Fibroblast of lung (primary cell): ENCODE data around the gene LRRC37A. TPM values are rescaled to one million over a fixed set of nuclear protein-coding genes. Genes with fewer than 3 reads are reported as not detected.
"Not testable (repeated sequence)": the region's sequence is repeated elsewhere in the genome, so short reads cannot be mapped to it uniquely, and the experiment has no call there.

Experiments
- DNase-seq, 2 donors: peaks; one replicate each; pipeline versions ENCODE4 v3.0.0 to v3.0.0-alpha.2; 2010; ENCODE audit warnings: low read depth in 2 of 2
- H2AFZ ChIP-seq: 2 replicates; pipeline ENCODE4 v1.5.1; 2012; ENCODE audit warnings: low read length, control low read depth, inconsistent platforms
- H3K27ac ChIP-seq: 2 replicates; pipeline ENCODE4 v1.5.1; 2011; ENCODE audit warnings: low read length, control low read depth; ENCODE audit not compliant: insufficient read depth
- H3K27me3 ChIP-seq: 2 replicates; pipeline ENCODE4 v1.5.1; 2011; ENCODE audit warnings: mild to moderate bottlenecking, low read length; ENCODE audit not compliant: control insufficient read depth, insufficient read depth
- H3K36me3 ChIP-seq: 2 replicates; pipeline ENCODE4 v1.5.1; 2011; ENCODE audit warnings: low read length; ENCODE audit not compliant: control insufficient read depth, insufficient read depth
- H3K4me1 ChIP-seq: 2 replicates; pipeline ENCODE4 v1.5.1; 2011; ENCODE audit warnings: low read length; ENCODE audit not compliant: control insufficient read depth, insufficient read depth; ENCODE audit errors: extremely low read depth
- H3K4me2 ChIP-seq: 2 replicates; pipeline ENCODE4 v1.5.1; 2011; ENCODE audit warnings: low read length, control low read depth; ENCODE audit not compliant: insufficient read depth; ENCODE audit errors: extremely low read depth
- H3K4me3 ChIP-seq, 4 experiments: fragments of 200-600 bp in 1 of 4; sonication (generic) in 1 of 4; replicated peaks in 1 of 4; 2 replicates each; pipeline ENCODE4 v1.5.1; 2011 to 2016; ENCODE audit warnings: low read length in 4 of 4, low read depth in 3 of 4, mild to moderate bottlenecking in 3 of 4, control low read depth in 2 of 4, inconsistent platforms in 1 of 4, mixed read lengths in 1 of 4; ENCODE audit not compliant: insufficient read depth in 1 of 4; ENCODE audit errors: control extremely low read depth in 1 of 4
- H3K79me2 ChIP-seq: 2 replicates; pipeline ENCODE4 v1.5.1; 2012; ENCODE audit warnings: mild to moderate bottlenecking, low read length, inconsistent platforms; ENCODE audit not compliant: control insufficient read depth, insufficient read depth
- H3K9ac ChIP-seq: 2 replicates; pipeline ENCODE4 v1.5.1; 2011; ENCODE audit warnings: mild to moderate bottlenecking, low read length, control low read depth; ENCODE audit not compliant: insufficient read depth
- H3K9me3 ChIP-seq: 2 replicates; pipeline ENCODE4 v1.5.1; 2012; ENCODE audit warnings: low read depth, low read length; ENCODE audit not compliant: control insufficient read depth, insufficient read depth
- H4K20me1 ChIP-seq: 2 replicates; pipeline ENCODE4 v1.5.1; 2011; ENCODE audit warnings: low read length; ENCODE audit not compliant: control insufficient read depth, insufficient read depth; ENCODE audit errors: extremely low read depth
- polyA plus RNA-seq, 2 donors: library from polyadenylated mRNA; depleted of rRNA in 1 of 2; stranded (reverse) in 1 of 2; unstranded in 1 of 2; fragments of >200 nt; gene quantifications; 2 replicates each; pipeline ENCODE4 v1.2.1, GENCODE V29; 2011 to 2012; ENCODE audit warnings: missing spikeins in 1 of 2
- total RNA-seq: library from RNA; depleted of rRNA; stranded (reverse); fragments of >200 nt; gene quantifications from 2 replicates; pipeline ENCODE4 v1.2.1, GENCODE V29; 2014

The LRRC37A gene
- total and polyA plus RNA-seq, 2 donors (not counting 1 experiment from before 2014, with no cell fraction given) = 0.45 to 2.5 TPM

DNA sequence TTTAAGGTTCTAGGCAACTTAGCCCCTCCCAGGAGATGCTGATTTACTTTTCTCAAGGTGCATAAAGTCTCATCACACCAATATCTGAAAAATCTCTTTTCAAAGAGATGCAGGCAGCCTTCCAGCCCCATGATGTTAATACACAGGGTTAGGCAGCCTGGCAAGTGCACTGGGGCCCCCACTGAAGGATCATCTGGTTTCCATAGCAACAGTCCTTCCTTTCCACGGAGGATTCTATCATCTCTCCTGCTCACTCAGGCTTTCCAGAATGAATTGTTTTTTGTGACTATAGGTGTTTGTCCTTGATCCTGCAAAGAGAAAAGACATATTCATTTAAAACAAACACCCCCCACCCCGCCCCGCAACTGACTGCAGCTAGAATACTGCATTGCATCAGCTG is 72.6 kb downstream of the LRRC37A start:
- not testable (repeated sequence) for H3K4me1 ChIP-seq, DNase-seq, H3K27me3 ChIP-seq, H2AFZ ChIP-seq, H3K4me3 ChIP-seq, H3K79me2 ChIP-seq, H3K4me2 ChIP-seq, H3K27ac ChIP-seq, H3K9me3 ChIP-seq, H4K20me1 ChIP-seq, H3K9ac ChIP-seq, H3K36me3 ChIP-seq

DNA sequence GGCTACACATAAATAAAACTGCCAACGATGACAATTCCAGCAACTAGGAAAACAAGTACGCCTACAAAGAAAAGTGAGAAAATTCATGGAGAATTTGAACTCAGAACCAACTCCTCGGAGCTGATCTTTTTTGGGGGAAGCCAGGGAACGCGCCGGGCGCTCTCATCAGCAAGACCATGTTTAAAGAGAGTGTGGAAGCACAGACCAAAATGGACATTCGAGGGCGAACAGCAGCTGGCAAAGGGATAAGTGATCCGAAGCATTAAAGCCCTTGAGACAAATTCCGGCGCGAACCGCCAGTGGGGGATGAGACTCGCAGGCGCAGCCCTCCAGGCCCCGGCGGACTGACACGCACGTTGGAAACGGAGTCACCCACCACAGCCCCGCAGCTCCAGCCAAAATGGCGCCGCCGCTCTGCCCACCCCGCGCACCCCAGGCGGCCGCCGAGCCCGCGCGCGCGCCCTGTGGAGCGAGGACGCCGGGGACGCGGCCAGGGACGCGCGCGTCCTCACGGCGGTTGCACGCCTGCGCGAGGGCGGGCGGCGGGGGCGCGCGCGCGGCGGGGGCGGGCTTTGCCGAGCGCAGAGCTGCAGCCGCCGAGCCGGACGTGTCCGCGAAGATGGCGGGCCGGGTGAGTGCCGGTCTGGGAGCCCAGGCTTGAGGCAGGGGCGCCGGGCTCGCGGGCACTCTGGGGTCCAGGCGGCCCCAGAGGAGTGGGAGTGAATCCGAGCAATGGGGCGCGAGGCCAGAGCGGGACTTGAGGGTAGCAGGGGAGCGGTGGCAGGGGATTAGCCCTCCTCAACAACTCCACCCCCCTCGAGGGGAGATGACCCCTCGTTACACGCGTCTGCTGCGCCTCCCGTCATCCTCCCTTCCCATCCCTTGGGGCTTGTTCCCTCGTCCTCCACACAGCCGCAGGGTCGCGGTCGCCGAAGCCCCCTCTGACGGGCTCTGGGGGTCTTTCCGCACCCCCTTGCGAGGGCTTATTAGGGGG is 77.6 kb downstream of the LRRC37A start:
- H3K36me3 ChIP-seq, H3K9me3 ChIP-seq, H3K27me3 ChIP-seq, DNase-seq, H4K20me1 ChIP-seq, H3K4me3 ChIP-seq, H3K79me2 ChIP-seq, H3K4me2 ChIP-seq, H3K9ac ChIP-seq, H2AFZ ChIP-seq, H3K27ac ChIP-seq, H3K4me1 ChIP-seq: not testable (repeated sequence)

DNA sequence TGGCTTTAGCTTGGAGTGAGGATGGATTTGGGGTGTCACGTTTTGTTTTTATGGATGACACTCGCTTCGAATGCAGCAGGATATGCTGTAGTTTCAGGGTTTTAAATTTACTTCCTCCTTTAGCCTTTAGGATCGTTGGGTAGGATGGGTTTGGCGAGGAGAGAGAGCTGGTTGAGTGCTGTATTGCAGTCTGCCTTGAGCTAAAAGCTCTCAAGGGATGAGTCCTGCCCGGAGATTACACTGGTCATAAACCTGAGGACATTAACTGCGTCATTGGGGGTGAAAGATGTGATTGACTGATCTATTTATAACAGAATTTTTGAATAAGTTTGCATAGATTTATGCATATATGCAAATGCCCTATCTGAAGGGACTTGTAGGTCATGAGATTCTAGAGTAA is 78.5 kb downstream of the LRRC37A start:
- H2AFZ ChIP-seq, H4K20me1 ChIP-seq, H3K9me3 ChIP-seq, H3K79me2 ChIP-seq, H3K27ac ChIP-seq, H3K4me3 ChIP-seq, H3K4me2 ChIP-seq, H3K36me3 ChIP-seq, H3K9ac ChIP-seq, H3K4me1 ChIP-seq, DNase-seq, H3K27me3 ChIP-seq: not testable (repeated sequence)

DNA sequence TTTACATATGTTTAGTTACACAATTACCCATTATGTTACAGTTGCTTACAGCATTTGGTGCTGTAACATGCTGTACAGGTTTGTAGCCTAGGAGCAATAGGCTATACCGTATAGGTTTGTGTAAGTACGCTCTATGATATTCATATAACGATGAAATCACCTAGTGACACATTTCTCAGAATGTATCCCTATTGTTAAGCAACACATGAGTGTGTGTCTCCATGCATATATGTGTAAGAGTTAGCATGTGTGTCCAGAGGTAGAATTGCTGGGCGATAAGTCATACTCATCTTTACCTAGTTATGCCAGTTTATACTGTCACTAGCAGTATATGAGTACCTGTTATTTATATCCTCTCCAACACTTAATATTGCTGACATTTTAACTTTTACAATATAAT is 88.2 kb downstream of the LRRC37A start:
- not testable (repeated sequence) for H2AFZ ChIP-seq, DNase-seq, H3K27ac ChIP-seq, H3K9me3 ChIP-seq, H4K20me1 ChIP-seq, H3K4me1 ChIP-seq, H3K79me2 ChIP-seq, H3K4me2 ChIP-seq, H3K4me3 ChIP-seq, H3K9ac ChIP-seq, H3K36me3 ChIP-seq, H3K27me3 ChIP-seq

DNA sequence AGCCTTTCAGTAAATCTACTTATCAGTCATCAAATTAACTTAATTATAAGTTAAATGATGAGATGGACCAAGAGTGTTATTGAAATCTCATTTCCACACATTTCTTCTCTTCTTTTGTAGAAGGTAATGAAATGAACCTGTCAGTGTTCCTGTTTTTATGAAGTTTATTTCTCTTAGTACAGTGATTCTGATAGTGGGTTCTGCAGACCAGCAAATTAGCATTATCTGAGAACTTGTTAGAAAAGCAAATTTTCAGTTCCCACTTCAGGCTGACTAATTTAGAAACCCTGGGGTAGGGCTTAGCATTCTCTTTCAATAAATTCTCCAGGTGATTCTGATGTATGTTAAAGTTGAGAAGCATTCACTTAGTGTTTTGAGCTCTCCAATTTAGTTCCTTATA is 90.6 kb downstream of the LRRC37A start:
- H4K20me1 ChIP-seq, H3K4me2 ChIP-seq, H3K27ac ChIP-seq, H3K9ac ChIP-seq, H3K4me3 ChIP-seq, DNase-seq, H3K79me2 ChIP-seq, H3K9me3 ChIP-seq, H3K4me1 ChIP-seq, H2AFZ ChIP-seq, H3K27me3 ChIP-seq, H3K36me3 ChIP-seq: not testable (repeated sequence)

Other genes starting within 250 kb of the LRRC37A start
- gene KANSL1, start 101.7 kb upstream of the LRRC37A start, total RNA-seq = 55.5 and 78.6 TPM in 2 replicates
- gene KANSL1, start 101.7 kb upstream of the LRRC37A start, polyA plus RNA-seq = 8.4 and 11.1 TPM in 2 replicates
- gene ARL17B, start 66.6 kb downstream of the LRRC37A start, total RNA-seq = 1.8 and 6.1 TPM in 2 replicates
- 5.1 and 6.9 TPM in 2 replicates for gene ARL17B, start 66.6 kb downstream of the LRRC37A start, polyA plus RNA-seq
- gene LRRC37A2, start 217.3 kb downstream of the LRRC37A start, total RNA-seq = 1.8 and 5.0 TPM in 2 replicates
- gene LRRC37A2, start 217.3 kb downstream of the LRRC37A start, polyA plus RNA-seq = 3.5 and 6.2 TPM in 2 replicates